ENCODE results near the gene GTF2I.
"Not testable (repeated sequence)": the region's sequence is repeated elsewhere in the genome, so short reads cannot be mapped to it uniquely, and the experiment has no call there.

GTF2I gene

GRCh38 chr7:74717889-74718288 lies 60.4 kb downstream of the GTF2I start:
- DNase-seq, result no peak

- DNase-seq, result no peak
Measured at GRCh38 chr7:74718336-74718735, 60.8 kb downstream of the GTF2I start.

GRCh38 chr7:74722153-74722552 lies 64.6 kb downstream of the GTF2I start:
- DNase-seq, result no peak

GRCh38 chr7:74725840-74726239 lies 68.3 kb downstream of the GTF2I start:
- DNase-seq, result no peak

- no peak for DNase-seq
Measured at GRCh38 chr7:74726309-74727101, 69.0 kb downstream of the GTF2I start.

GRCh38 chr7:74728686-74729085 lies 71.2 kb downstream of the GTF2I start:
- DNase-seq, result not testable (repeated sequence)

GRCh38 chr7:74730186-74730585 lies 72.7 kb downstream of the GTF2I start:
- not testable (repeated sequence) for DNase-seq

- DNase-seq, result not testable (repeated sequence)
Measured at GRCh38 chr7:74739974-74740703, 82.6 kb downstream of the GTF2I start.

GRCh38 chr7:74743936-74744557 lies 86.5 kb downstream of the GTF2I start:
- not testable (repeated sequence) for DNase-seq

- not testable (repeated sequence) for DNase-seq
Measured at GRCh38 chr7:74753921-74754482, 96.5 kb downstream of the GTF2I start.

GRCh38 chr7:74756673-74757072 lies 99.2 kb downstream of the GTF2I start:
- not testable (repeated sequence) for DNase-seq

- DNase-seq, result not testable (repeated sequence)
Measured at GRCh38 chr7:74758268-74758667, 100.8 kb downstream of the GTF2I start.

GRCh38 chr7:74758982-74759381 lies 101.5 kb downstream of the GTF2I start:
- DNase-seq, result not testable (repeated sequence)

GRCh38 chr7:74765205-74765918 lies 107.8 kb downstream of the GTF2I start:
- not testable (repeated sequence) for DNase-seq

- DNase-seq, result not testable (repeated sequence)
Measured at GRCh38 chr7:74766509-74766908, 109.0 kb downstream of the GTF2I start.

- not testable (repeated sequence) for DNase-seq
Measured at GRCh38 chr7:74766991-74767390, 109.5 kb downstream of the GTF2I start.

GRCh38 chr7:74770062-74770461 lies 112.5 kb downstream of the GTF2I start:
- DNase-seq, result not testable (repeated sequence)

- DNase-seq, result not testable (repeated sequence)
Measured at GRCh38 chr7:74772093-74772492, 114.6 kb downstream of the GTF2I start.

GRCh38 chr7:74773760-74774750 lies 116.5 kb downstream of the GTF2I start, which contains the start of gene NCF1:
Gene NCF1 (plus strand): TSS chr7:74774011. CDS start chr7:74774032, 21 bp downstream.
- not testable (repeated sequence) for DNase-seq

- not testable (repeated sequence) for DNase-seq
Measured at GRCh38 chr7:74775111-74775510, 117.6 kb downstream of the GTF2I start.

GRCh38 chr7:74779053-74779452 lies 121.5 kb downstream of the GTF2I start:
- DNase-seq, result not testable (repeated sequence)

Data from activated naive CD4-positive, alpha-beta T cell treated with anti-CD3 and anti-CD28 coated beads, Interleukin-2, amount 50 U/mL, for 16 hours (primary cell).